ENCODE data around the gene ZBED4. TPM values are rescaled to one million over a fixed set of nuclear protein-coding genes. Genes with fewer than 3 reads are reported as not detected.

Gene ZBED4
- total RNA-seq, 2 experiments from 2014 or later = 14.8 to 15.0 TPM

DNA sequence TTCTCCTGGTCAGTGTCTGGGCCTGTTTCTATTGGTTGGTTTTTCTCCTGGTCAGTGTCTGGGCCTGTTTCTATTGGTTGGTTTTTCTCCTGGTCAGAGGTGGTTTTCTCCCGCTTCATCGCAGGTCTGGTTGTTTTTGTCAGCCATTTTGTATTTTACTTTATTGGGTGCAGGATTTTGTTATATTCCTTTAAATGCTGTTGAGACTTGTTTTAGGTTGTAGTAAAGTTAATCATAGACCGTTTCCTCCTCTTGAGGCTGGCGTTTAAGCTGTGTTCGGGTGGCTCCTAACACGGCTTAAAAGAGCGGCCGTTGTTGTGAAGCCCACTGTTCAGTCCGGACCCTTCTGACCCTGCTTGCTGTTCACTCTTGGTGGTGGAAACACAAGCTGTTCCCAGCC lies 26.2 kb downstream of the ZBED4 start:
- ChIA-PET CTCF (interaction anchor here (1.1 to 1.8 kb wide), 2 partner anchors 17 to 151 kb away, joined by 4 to 5 read pairs; no protein-coding TSS in a partner anchor), POLR2A (no interaction called here)
- H3K27me3 Mint-ChIP-seq = no peaks in the 10 kb centered on the region
- no peak for ATAC-seq (ENCODE audit: poor library complexity)
- H3K27ac Mint-ChIP-seq = peak overlapping the region; percentile 77
- Histone ChIP-seq H3K4me3 (ENCODE audit: low read length) (no peak overlapping the region), H3K4me1 (ENCODE audit: insufficient read depth, low read length) (peaks cover 16% of the 10 kb centered on the region), H3K36me3 (ENCODE audit: insufficient read depth, low read length) (peaks cover 18% of the 10 kb centered on the region), H3K27ac (ENCODE audit: low read depth in 1 of 2, low read length in 2 of 2) (no peak overlapping the region), H3K27me3 (ENCODE audit: control insufficient read depth in 1 of 2, insufficient read depth in 2 of 2, low read length in 2 of 2) (no peaks in the 10 kb centered on the region), H3K9me3 (ENCODE audit: control insufficient read depth in 1 of 2, insufficient read depth in 1 of 2, low read length in 2 of 2) (no peaks in the 10 kb centered on the region)
- intact Hi-C loops (cut with DNase I, micrococcal nuclease) = loop anchor here in 1 of 2 experiments (5.0 kb wide), 1 partner anchor 53 kb away; the partner anchor contains the start of gene BRD1
- DNase-seq = no peak
- H3K4me1 Mint-ChIP-seq (ENCODE audit: low read depth) = peaks cover 55% of the 10 kb centered on the region
- TF ChIP-seq, protein P1, sequence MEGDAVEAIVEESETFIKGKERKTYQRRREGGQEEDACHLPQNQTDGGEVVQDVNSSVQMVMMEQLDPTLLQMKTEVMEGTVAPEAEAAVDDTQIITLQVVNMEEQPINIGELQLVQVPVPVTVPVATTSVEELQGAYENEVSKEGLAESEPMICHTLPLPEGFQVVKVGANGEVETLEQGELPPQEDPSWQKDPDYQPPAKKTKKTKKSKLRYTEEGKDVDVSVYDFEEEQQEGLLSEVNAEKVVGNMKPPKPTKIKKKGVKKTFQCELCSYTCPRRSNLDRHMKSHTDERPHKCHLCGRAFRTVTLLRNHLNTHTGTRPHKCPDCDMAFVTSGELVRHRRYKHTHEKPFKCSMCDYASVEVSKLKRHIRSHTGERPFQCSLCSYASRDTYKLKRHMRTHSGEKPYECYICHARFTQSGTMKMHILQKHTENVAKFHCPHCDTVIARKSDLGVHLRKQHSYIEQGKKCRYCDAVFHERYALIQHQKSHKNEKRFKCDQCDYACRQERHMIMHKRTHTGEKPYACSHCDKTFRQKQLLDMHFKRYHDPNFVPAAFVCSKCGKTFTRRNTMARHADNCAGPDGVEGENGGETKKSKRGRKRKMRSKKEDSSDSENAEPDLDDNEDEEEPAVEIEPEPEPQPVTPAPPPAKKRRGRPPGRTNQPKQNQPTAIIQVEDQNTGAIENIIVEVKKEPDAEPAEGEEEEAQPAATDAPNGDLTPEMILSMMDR (IDR thresholded peaks at IDR 0.05) = no peak
- peaks cover 42% of the 10 kb centered on the region for H3K36me3 Mint-ChIP-seq (ENCODE audit: low read depth)
- no peak overlapping the region for H3K4me3 Mint-ChIP-seq
- H3K9me3 Mint-ChIP-seq = no peaks in the 10 kb centered on the region

DNA sequence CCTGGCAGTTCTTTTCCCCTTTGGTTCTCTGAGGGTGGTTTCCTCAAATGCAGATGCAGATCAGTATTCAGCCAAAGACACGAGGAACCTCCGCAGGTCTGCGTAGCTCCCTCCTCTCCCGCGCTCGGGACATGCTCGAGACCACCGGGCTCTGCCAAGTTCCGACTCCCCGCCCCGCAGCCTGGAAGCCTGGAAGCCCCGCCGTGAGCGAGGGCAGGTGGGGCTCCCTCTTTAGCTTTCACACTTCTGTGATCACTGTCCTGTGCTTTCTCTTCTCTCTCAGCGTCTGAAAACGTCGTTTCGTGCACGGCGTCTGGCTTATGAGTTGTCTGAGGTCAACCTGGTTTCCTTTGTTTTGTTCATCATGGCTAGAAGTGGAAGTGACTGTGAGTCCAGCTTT lies 26.6 kb downstream of the ZBED4 start:
- intact Hi-C loops (cut with DNase I, micrococcal nuclease) = loop anchor here in 1 of 2 experiments (5.0 kb wide), 1 partner anchor 53 kb away; the partner anchor contains the start of gene BRD1
- no peaks in the 10 kb centered on the region for H3K9me3 Mint-ChIP-seq
- no peak overlapping the region for H3K27ac ChIP-seq (ENCODE audit: low read depth in 1 of 2, low read length in 2 of 2)
- H3K4me1 ChIP-seq (ENCODE audit: insufficient read depth, low read length) = peaks cover 16% of the 10 kb centered on the region
- H3K4me3 Mint-ChIP-seq = peak overlapping the region; percentile 49
- TF ChIP-seq, protein P1 (IDR thresholded peaks at IDR 0.05) = no peak
- no peaks in the 10 kb centered on the region for H3K27me3 ChIP-seq (ENCODE audit: control insufficient read depth in 1 of 2, insufficient read depth in 2 of 2, low read length in 2 of 2)
- CTCF ChIA-PET = interaction anchor here (1.1 to 1.8 kb wide), 2 partner anchors 18 to 150 kb away, joined by 4 to 5 read pairs; no protein-coding TSS in a partner anchor
- no peak overlapping the region for H3K4me3 ChIP-seq (ENCODE audit: low read length)
- H3K36me3 Mint-ChIP-seq (ENCODE audit: low read depth) = peaks cover 40% of the 10 kb centered on the region
- H3K36me3 ChIP-seq (ENCODE audit: insufficient read depth, low read length) = peaks cover 22% of the 10 kb centered on the region
- peak in 4 of 14 experiments; percentile 12 to 21 (median 20) for DNase-seq
- no peaks in the 10 kb centered on the region for H3K9me3 ChIP-seq (ENCODE audit: control insufficient read depth in 1 of 2, insufficient read depth in 1 of 2, low read length in 2 of 2)
- no peaks in the 10 kb centered on the region for H3K27me3 Mint-ChIP-seq
- POLR2A ChIA-PET = no interaction called here
- H3K27ac Mint-ChIP-seq = peak overlapping the region; percentile 77
- peak; percentile 44 for ATAC-seq (ENCODE audit: poor library complexity)
- H3K4me1 Mint-ChIP-seq (ENCODE audit: low read depth) = peaks cover 55% of the 10 kb centered on the region

DNA sequence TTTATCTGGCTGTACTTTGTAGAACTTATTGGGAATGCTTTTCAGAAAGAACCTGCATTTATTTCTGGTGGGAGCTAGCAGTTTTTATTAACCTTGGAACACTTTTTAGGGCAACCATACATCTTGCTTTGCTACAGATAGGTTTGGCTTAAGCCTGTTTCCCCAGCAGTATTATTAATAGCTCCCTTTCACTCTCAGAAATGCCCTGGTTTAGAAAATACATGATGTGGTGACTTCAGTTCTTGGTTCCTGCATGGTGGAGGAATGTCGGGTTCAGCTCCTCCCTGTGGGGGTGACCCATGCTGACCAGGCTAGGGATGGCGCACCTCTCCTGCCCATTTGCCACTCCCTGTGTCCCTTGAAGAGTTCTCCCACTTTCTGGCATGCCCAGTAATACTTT lies 28.2 kb downstream of the ZBED4 start:
- H3K9me3 ChIP-seq (ENCODE audit: control insufficient read depth in 1 of 2, insufficient read depth in 1 of 2, low read length in 2 of 2) = no peaks in the 10 kb centered on the region
- TF ChIP-seq, protein P1 (IDR thresholded peaks at IDR 0.05) = no peak
- ATAC-seq (ENCODE audit: poor library complexity) = no peak
- H3K4me1 Mint-ChIP-seq (ENCODE audit: low read depth) = peaks cover 44% of the 10 kb centered on the region
- H3K36me3 Mint-ChIP-seq (ENCODE audit: low read depth) = peaks cover 43% of the 10 kb centered on the region
- intact Hi-C loops (cut with DNase I, micrococcal nuclease) = loop anchor here in 1 of 2 experiments (5.0 kb wide), 1 partner anchor 55 kb away; the partner anchor contains the start of gene BRD1
- H3K27me3 Mint-ChIP-seq = no peaks in the 10 kb centered on the region
- ChIA-PET CTCF (no interaction called here), POLR2A (interaction anchor here (0.7 kb wide), 1 partner anchor 9 kb away, joined by 3 read pairs; no protein-coding TSS in a partner anchor)
- peaks cover 16% of the 10 kb centered on the region for H3K4me1 ChIP-seq (ENCODE audit: insufficient read depth, low read length)
- peak overlapping the region; percentile 51 for H3K27ac Mint-ChIP-seq
- no peaks in the 10 kb centered on the region for H3K9me3 Mint-ChIP-seq
- H3K27me3 ChIP-seq (ENCODE audit: control insufficient read depth in 1 of 2, insufficient read depth in 2 of 2, low read length in 2 of 2) = no peaks in the 10 kb centered on the region
- DNase-seq = no peak
- H3K36me3 ChIP-seq (ENCODE audit: insufficient read depth, low read length) = peaks cover 37% of the 10 kb centered on the region
- H3K27ac ChIP-seq (ENCODE audit: low read depth in 1 of 2, low read length in 2 of 2) = no peak overlapping the region
- H3K4me3 Mint-ChIP-seq = no peak overlapping the region
- H3K4me3 ChIP-seq (ENCODE audit: low read length) = no peak overlapping the region
